ENCODE data around the gene STAB1.

The STAB1 gene

DNA sequence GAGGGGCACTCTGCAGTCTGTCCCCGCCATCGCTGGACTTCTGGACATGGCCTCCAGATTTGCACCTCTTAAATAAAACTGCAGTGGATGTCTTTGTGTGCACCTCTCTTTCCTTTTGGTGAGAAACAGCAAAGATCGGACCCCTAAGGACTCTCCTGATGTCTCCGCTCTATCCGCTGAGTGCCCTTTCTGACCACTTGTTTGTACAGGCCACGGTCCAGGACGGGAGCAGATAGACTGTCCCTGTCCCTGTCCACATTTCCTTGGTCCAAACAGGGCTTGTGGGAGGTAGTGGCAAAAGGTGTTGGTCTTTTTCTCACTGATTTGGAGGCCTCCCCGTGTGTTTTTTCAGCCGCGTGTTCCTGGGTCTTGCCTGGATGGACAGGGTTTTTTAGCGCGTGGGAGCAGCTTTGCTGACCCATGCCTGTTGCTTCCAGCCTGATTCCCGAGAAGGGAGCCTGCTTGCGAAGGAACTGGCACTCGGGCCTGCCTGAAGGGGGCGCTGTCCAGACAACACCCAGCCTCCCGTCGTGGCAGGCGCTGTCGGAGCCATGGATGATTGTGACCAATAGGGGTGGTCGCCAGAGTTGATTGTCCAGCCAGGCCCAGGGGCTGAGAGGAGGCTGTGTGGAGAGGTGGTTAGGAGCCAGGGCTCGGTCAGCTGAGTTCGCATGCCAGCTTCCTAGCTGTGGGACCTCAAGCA is 13.2 kb upstream of the STAB1 start:
- DNase-seq (ENCODE audit: low read depth), result no peak
- TF ChIP-seq, protein P1, sequence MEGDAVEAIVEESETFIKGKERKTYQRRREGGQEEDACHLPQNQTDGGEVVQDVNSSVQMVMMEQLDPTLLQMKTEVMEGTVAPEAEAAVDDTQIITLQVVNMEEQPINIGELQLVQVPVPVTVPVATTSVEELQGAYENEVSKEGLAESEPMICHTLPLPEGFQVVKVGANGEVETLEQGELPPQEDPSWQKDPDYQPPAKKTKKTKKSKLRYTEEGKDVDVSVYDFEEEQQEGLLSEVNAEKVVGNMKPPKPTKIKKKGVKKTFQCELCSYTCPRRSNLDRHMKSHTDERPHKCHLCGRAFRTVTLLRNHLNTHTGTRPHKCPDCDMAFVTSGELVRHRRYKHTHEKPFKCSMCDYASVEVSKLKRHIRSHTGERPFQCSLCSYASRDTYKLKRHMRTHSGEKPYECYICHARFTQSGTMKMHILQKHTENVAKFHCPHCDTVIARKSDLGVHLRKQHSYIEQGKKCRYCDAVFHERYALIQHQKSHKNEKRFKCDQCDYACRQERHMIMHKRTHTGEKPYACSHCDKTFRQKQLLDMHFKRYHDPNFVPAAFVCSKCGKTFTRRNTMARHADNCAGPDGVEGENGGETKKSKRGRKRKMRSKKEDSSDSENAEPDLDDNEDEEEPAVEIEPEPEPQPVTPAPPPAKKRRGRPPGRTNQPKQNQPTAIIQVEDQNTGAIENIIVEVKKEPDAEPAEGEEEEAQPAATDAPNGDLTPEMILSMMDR (IDR thresholded peaks at IDR 0.05; ENCODE audit: low read depth, low read length, missing control alignments), result peak; percentile 49
- no peak overlapping the region for H3K4me3 ChIP-seq (ENCODE audit: low read depth, low read length)

DNA sequence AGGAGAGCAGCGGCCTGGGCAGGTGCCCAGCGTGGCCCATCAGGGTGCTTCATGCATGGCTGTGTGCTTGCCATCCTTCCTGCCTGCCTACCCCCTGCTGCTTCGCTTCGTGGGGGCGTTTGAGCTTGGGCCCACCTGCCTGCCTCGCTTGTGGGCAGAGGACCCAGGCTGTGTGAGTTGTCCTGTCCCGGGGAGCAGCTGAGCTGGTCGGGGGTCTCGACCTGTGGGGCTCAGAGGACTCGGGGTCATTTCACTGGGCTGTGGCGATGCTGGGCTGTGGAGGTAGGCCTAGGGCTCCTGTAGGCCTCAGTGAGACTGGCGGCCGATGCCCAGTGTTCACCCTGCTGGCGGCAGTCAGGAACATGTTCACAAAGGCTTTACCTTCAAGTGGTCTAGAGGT is 12.1 kb upstream of the STAB1 start:
- DNase-seq (ENCODE audit: low read depth), result no peak
- TF ChIP-seq, protein P1 (IDR thresholded peaks at IDR 0.05; ENCODE audit: low read depth, low read length, missing control alignments), result no peak
- no peak overlapping the region for H3K4me3 ChIP-seq (ENCODE audit: low read depth, low read length)

DNA sequence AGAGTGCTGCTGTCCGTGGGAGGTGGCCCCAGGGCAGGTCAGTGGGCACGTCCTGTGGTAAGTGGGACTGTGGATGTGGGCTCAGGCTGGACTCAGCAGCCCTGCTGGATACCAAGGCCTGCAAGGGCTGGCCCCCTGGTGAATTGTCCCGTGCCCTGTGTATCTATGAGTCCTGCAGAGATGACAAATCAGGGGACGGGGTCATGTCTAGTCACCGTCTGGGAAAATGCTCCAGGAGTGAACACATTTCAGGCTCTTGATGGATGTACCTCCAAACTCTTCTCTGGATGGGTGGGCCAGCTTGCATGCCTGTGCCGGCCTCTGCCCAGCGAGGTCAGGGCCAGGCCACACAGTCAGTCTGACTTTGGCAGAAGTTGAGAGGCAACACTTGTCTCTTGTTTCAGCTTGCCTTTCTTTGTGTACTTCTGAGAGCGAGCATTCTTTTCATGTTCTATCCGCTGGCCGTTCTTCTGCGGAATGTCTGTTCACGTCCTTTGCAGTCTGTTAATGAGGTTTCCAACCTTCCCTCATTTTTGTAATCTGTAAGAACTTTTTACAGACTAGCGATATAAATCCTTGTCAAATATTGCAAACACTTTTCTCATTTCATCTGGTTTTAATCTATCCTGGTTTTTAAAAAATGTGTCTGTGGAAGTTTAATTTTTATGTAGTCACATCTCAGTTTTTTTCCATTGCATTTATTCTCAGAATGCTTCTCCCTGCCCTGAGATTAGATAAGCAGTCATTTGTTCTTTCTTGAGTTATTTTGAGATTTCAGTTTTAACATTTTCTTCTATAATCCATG is 11.4 kb upstream of the STAB1 start:
- DNase-seq (ENCODE audit: low read depth), result no peak
- TF ChIP-seq, protein P1 (IDR thresholded peaks at IDR 0.05; ENCODE audit: low read depth, low read length, missing control alignments), result no peak

DNA sequence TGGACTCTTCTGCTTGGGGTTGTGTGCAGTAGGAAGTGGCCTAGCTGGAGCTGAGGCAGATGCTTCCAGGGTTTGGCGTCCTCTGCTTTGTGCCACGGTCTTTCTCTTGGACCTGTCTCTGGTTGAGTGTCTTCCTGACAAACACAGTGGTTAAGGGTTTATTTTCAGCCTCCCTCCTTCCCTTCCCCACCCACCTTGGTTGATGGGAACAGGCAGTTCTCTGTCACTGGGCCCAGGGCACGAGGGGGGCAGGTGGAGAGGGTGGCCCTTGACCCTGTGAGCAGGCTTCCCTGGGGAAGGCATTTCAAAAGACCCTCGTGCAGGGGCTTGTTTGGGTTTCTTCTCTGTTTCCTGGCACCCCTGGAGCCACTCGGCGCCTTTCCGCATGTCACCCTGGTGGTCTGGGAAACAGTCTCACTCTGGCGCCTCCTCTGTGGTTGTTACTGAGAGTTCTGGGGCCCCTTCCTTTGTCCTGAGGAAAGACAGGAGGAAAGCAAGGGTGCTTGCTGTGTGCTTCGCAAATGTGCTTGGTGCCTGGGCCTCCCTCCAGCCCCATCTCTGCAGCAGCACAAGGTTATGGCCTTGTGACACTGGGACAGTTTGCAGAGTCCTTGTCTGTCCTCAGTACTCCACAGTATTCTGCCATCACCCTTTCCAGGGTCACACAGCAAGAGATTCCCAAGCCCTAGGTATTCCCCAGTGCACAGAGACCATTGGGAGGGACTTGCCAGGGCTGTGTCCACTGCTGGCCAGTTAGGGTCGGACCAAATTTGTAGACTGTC is 10.3 kb upstream of the STAB1 start:
- TF ChIP-seq, protein P1 (IDR thresholded peaks at IDR 0.05; ENCODE audit: low read depth, low read length, missing control alignments), result no peak
- DNase-seq (ENCODE audit: low read depth), result no peak
- no peak overlapping the region for H3K4me3 ChIP-seq (ENCODE audit: low read depth, low read length)

More for the DNA sequence above, 11.4 kb upstream of the STAB1 start:
- no peak overlapping the region for H3K4me3 ChIP-seq (ENCODE audit: low read depth, low read length)

DNA sequence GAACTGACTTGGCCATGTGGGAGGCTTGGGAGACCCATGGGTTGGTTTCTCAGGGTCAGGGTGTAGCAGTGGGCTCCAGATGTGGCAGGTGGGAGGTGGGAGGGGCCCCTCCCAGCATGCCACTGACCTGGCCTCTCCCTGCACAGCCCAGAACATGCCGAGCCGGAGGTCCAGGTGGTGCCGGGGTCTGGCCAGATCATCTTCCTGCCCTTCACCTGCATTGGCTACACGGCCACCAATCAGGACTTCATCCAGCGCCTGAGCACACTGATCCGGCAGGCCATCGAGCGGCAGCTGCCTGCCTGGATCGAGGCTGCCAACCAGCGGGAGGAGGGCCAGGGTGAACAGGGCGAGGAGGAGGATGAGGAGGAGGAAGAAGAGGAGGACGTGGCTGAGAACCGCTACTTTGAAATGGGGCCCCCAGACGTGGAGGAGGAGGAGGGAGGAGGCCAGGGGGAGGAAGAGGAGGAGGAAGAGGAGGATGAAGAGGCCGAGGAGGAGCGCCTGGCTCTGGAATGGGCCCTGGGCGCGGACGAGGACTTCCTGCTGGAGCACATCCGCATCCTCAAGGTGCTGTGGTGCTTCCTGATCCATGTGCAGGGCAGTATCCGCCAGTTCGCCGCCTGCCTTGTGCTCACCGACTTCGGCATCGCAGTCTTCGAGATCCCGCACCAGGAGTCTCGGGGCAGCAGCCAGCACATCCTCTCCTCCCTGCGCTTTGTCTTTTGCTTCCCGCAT is 7.9 kb upstream of the STAB1 start:
- H3K4me3 ChIP-seq (ENCODE audit: low read depth, low read length), result no peak overlapping the region
- DNase-seq (ENCODE audit: low read depth), result no peak
- TF ChIP-seq, protein P1 (IDR thresholded peaks at IDR 0.05; ENCODE audit: low read depth, low read length, missing control alignments), result no peak

Data from GM12864 (cell line).